GM12891 (cell line): ENCODE results near the gene IL10.
A peak's percentile ranks its signal among the peaks of the same experiment; 100 is the strongest.

Source experiments
- DNase-seq: peaks from one replicate; pipeline ENCODE4 v3.0.0; 2011; ENCODE audit warnings: low spot score; ENCODE audit not compliant: insufficient read length
- FAIRE-seq: peaks from 2 replicates; lab custom pipeline; 2011; peaks lifted over from hg19 to GRCh38; lab: Jason Lieb, UNC
- PAX5 ChIP-seq: IDR thresholded peaks from 2 replicates; pipeline ENCODE4 v1.6.1; 2011; ENCODE audit warnings: low read length, moderate library complexity, mild to moderate bottlenecking; ENCODE audit not compliant: insufficient read depth, severe bottlenecking
- POLR2A ChIP-seq: IDR thresholded peaks from 2 replicates; pipeline ENCODE4 v1.6.1; 2011; ENCODE audit warnings: low read depth, low read length, control low read depth
- POLR2AphosphoS5 ChIP-seq: IDR thresholded peaks from 2 replicates; pipeline ENCODE4 v1.6.1; 2011; ENCODE audit warnings: low read depth, low read length, control low read depth
- POU2F2 ChIP-seq: IDR thresholded peaks from 2 replicates; pipeline ENCODE4 v1.6.1; 2011; ENCODE audit warnings: low read depth, mild to moderate bottlenecking, control low read depth, low read length, moderate library complexity
- SPI1 ChIP-seq: IDR thresholded peaks from 2 replicates; pipeline ENCODE4 v1.6.1; 2011; ENCODE audit warnings: low read depth, low read length, control low read depth
- TAF1 ChIP-seq: IDR thresholded peaks from 2 replicates; pipeline ENCODE4 v1.6.1; 2011; ENCODE audit warnings: low read depth, low read length, control low read depth

The IL10 gene

GRCh38 chr1:206803221-206803730 is 31.0 kb upstream of the IL10 start:
- TF ChIP-seq POU2F2 (peak; percentile 88), SPI1 (peak; percentile 58), TAF1 (no peak)
- FAIRE-seq: peak; percentile 91

GRCh38 chr1:206802401-206802800 is 30.1 kb upstream of the IL10 start:
- DNase-seq (no peak), FAIRE-seq (no peak)
- TF ChIP-seq POLR2A (no peak), POLR2AphosphoS5 (no peak), POU2F2 (no peak), SPI1 (no peak), TAF1 (no peak)

More at GRCh38 chr1:206803221-206803730, 31.0 kb upstream of the IL10 start:
- DNase-seq: no peak

GRCh38 chr1:206801467-206801866 is 29.2 kb upstream of the IL10 start:
- no peak for DNase-seq
- TF ChIP-seq TAF1 (no peak), POU2F2 (no peak), POLR2A (no peak), POLR2AphosphoS5 (no peak), PAX5 (no peak), SPI1 (no peak)
- no peak for FAIRE-seq

GRCh38 chr1:206800891-206801290 is 28.6 kb upstream of the IL10 start:
- DNase-seq (no peak), FAIRE-seq (no peak)
- TF ChIP-seq TAF1: no peak
- TF ChIP-seq PAX5: no peak
- TF ChIP-seq POU2F2: no peak
- no peak for TF ChIP-seq POLR2AphosphoS5
- no peak for TF ChIP-seq POLR2A
- no peak for TF ChIP-seq SPI1

GRCh38 chr1:206800411-206800810 is 28.1 kb upstream of the IL10 start:
- TF ChIP-seq SPI1 (peak; percentile 24; the same call in 1 of the 2 replicates), POLR2A (no peak)
- no peak for FAIRE-seq
- no peak for DNase-seq

GRCh38 chr1:206799311-206799710 is 27.0 kb upstream of the IL10 start:
- TF ChIP-seq PAX5 (no peak), POLR2A (no peak), POLR2AphosphoS5 (no peak), SPI1 (no peak), TAF1 (no peak), POU2F2 (no peak)
- FAIRE-seq: no peak
- no peak for DNase-seq

- DNase-seq (no peak), FAIRE-seq (no peak)
- no peak for TF ChIP-seq PAX5
- TF ChIP-seq POU2F2: no peak
- no peak for TF ChIP-seq POLR2AphosphoS5
- TF ChIP-seq SPI1: no peak
- no peak for TF ChIP-seq POLR2A
- no peak for TF ChIP-seq TAF1
Measured at GRCh38 chr1:206798384-206798996, 26.2 kb upstream of the IL10 start.

GRCh38 chr1:206797534-206798383 is 25.5 kb upstream of the IL10 start:
- DNase-seq (no peak), FAIRE-seq (peak; percentile 84)
- TF ChIP-seq POU2F2 (no peak), PAX5 (no peak)

- FAIRE-seq (no peak), DNase-seq (no peak)
- TF ChIP-seq TAF1 (no peak), POLR2A (no peak), POU2F2 (no peak), PAX5 (no peak), SPI1 (no peak), POLR2AphosphoS5 (no peak)
Measured at GRCh38 chr1:206796981-206797402, 24.7 kb upstream of the IL10 start.

GRCh38 chr1:206796116-206796515 is 23.8 kb upstream of the IL10 start:
- FAIRE-seq: no peak
- no peak for DNase-seq
- TF ChIP-seq PAX5 (no peak), SPI1 (no peak), POU2F2 (no peak), TAF1 (no peak), POLR2AphosphoS5 (no peak), POLR2A (no peak)
